ENCODE data around the gene CACNA2D3.

The CACNA2D3 gene

GRCh38 chr3:54936561-54936960 lies 814.2 kb downstream of the CACNA2D3 start:
- DNase-seq: no peak

DNA sequence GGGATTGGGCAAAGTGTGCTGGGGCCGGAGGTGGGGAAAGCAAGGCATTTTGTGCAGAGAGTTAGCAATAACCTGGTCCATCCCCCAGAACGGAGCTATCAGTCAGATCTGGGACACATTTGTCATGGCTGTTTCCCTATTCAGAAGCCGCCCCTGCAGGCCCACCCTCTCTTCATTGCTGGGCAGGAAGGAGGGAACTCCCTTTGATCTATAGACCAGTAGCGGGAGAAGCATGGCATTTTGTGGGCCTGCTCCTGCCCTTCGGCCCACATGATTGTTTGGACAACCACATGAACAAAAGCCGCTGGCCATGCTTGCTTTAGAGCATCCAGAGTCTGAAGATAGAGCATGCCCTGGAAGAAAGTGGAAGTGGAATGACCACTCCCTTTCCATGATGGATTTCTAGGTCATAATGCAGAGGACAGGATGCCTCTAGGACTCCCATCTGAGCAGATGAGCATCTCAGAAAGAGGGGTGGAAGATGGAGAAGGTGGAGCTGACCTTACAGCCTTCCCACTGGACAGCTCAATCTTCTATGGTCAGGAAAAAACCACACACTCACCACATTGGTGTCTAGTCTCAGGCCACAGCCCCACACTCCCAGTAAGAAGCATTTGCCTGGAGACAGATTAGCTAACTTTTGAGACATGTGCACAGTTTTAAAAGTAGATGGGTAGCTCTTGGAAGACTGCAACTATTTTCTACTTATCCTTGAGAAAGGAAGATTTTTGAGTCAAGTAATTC lies 817.4 kb downstream of the CACNA2D3 start:
- TF ChIP-seq GATA1 (IDR thresholded peaks at IDR 0.05; ENCODE audit: low read depth, low read length): no peak
- TF ChIP-seq POLR2A (IDR thresholded peaks at IDR 0.05; ENCODE audit: low read length): no peak
- DNase-seq: no peak

More at GRCh38 chr3:54936561-54936960, 814.2 kb downstream of the CACNA2D3 start:
- no peak for TF ChIP-seq POLR2A (IDR thresholded peaks at IDR 0.05; ENCODE audit: low read length)
- no peak for TF ChIP-seq GATA1 (IDR thresholded peaks at IDR 0.05; ENCODE audit: low read depth, low read length)

DNA sequence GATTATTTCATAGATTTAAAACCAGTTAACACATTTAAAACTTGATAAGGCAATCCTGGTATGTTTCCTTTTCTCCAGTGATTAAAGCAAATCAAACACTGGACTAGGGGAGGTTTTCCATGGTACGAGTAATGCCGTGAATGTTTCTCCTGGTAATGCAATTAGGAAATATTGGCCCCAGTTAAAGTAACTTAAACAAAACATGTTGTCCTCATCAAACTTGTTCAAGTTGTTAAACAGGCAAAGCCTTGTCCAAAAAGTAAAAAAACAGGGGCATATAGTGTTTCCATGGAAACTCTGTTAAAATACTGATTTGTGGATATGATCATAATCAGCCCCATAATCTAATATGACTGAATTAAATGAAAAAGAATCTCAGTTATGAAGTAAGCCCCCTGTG lies 818.6 kb downstream of the CACNA2D3 start:
- DNase-seq: no peak

DNA sequence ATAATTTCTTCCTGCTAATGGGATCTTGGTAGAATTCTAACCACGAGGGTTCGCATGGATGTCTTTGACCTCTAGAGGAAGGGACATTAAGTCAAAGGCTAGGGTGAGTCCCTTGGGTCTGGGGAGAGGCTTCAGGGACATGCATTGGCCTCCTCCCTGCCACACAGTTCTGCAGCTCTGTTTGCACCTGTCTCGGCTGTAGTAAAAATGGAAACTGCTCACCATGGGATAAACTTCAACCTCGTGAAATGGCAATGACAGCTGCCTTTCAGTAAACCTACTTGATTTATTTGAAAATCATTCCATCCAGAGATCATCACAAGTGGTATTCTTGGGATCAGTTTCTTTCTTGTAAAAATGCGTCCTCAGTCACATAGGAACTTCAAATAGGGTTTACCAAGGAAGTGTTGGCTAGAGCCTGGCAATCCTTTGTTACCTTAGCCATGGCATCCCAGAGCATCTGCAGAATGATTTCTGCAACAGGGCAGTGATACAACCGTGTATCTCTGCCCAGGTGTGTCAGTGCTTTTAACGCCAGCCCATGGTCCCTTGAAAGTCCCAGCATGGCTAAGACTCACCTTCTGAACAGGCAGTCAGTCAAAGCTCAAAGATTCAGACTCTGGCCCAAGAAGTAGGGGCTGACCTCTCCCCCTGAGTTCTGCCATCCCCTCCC lies 819.5 kb downstream of the CACNA2D3 start:
- no peak for TF ChIP-seq GATA1 (IDR thresholded peaks at IDR 0.05; ENCODE audit: low read depth, low read length)
- TF ChIP-seq POLR2A (IDR thresholded peaks at IDR 0.05; ENCODE audit: low read length): no peak

More for the DNA sequence above, 818.6 kb downstream of the CACNA2D3 start:
- TF ChIP-seq GATA1 (IDR thresholded peaks at IDR 0.05; ENCODE audit: low read depth, low read length) (no peak), POLR2A (IDR thresholded peaks at IDR 0.05; ENCODE audit: low read length) (no peak)

DNA sequence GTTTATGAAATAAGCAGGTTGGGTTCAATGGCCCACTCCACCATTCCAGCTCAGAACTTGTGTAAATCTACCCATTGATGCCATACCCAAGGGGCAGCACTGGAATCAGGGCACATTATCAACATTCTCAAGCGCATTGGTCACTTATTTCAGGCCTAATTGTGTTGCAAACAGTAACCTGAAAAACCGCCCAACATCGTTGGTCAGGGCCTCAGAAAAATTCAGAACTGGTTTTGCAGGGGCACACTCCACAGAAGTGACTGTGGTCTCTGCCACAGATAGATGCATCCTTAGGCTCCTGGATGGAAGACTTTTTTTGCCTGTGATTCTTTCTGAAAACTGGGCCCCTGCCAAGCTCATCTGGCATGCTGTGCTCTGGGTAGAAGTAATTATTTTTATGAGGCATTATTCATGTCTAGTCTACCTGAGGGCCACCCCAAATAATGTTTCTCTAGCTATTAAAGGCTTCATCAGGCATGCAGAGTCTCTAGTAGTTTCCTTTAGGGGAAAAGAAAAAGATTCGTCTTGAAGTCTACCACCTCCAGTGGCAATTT lies 827.2 kb downstream of the CACNA2D3 start:
- no peak for DNase-seq
- TF ChIP-seq POLR2A (IDR thresholded peaks at IDR 0.05; ENCODE audit: low read length) (no peak), GATA1 (IDR thresholded peaks at IDR 0.05; ENCODE audit: low read depth, low read length) (no peak)

More for the DNA sequence above, 819.5 kb downstream of the CACNA2D3 start:
- no peak for DNase-seq

GRCh38 chr3:54950391-54951003 lies 828.1 kb downstream of the CACNA2D3 start:
- no peak for TF ChIP-seq POLR2A (IDR thresholded peaks at IDR 0.05; ENCODE audit: low read length)
- TF ChIP-seq GATA1 (IDR thresholded peaks at IDR 0.05; ENCODE audit: low read depth, low read length): no peak
- no peak for DNase-seq

- no peak for TF ChIP-seq POLR2A (IDR thresholded peaks at IDR 0.05; ENCODE audit: low read length)
- no peak for TF ChIP-seq GATA1 (IDR thresholded peaks at IDR 0.05; ENCODE audit: low read depth, low read length)
- DNase-seq: peak in 1 of 2 experiments; percentile 2
Measured at GRCh38 chr3:54951405-54951804, 829.1 kb downstream of the CACNA2D3 start.

DNA sequence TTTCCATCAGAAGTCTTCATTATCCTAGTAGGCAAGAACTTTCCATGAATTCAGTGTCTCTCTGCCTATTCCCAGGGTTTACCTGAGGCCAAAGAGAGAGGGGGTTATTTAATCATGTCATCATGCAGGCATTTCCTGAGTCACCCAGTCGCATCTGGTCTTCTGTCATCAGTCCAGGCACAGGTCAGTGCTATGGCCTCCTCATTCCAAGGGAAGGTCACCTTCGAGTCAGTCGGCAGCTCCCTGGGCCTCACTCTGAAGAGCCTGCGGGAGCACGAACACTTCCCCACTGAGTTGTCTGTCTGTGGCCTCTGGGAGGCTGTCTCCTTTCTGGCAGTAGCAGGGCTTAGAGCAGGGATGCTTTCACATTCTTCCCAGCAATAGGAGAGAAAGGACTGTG lies 831.7 kb downstream of the CACNA2D3 start:
- DNase-seq: no peak
- no peak for TF ChIP-seq POLR2A (IDR thresholded peaks at IDR 0.05; ENCODE audit: low read length)
- no peak for TF ChIP-seq GATA1 (IDR thresholded peaks at IDR 0.05; ENCODE audit: low read depth, low read length)

DNA sequence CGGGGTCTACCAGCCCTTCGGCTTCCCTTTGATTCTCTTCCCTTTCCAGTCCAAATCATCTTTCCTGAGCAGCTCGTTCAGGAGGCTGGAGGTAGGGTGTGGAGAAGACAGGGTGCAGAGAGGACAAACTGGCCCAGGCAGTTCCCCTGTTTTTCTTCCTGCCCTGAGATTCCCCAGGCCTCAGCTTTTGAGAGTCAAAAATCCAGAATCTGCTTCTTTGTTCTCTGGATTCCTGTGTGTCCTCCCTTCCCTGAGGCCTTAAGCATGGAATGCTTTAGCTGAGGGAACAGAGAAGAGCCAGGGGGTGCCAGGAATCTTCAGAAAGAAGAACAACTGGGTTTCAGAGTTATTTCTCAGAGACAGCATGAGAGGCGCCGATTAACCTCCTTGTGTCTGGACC lies 832.2 kb downstream of the CACNA2D3 start:
- DNase-seq: no peak

GRCh38 chr3:54955496-54955895 lies 833.1 kb downstream of the CACNA2D3 start:
- TF ChIP-seq POLR2A (IDR thresholded peaks at IDR 0.05; ENCODE audit: low read length) (no peak), GATA1 (IDR thresholded peaks at IDR 0.05; ENCODE audit: low read depth, low read length) (no peak)

More for the DNA sequence above, 832.2 kb downstream of the CACNA2D3 start:
- TF ChIP-seq GATA1 (IDR thresholded peaks at IDR 0.05; ENCODE audit: low read depth, low read length): no peak
- TF ChIP-seq POLR2A (IDR thresholded peaks at IDR 0.05; ENCODE audit: low read length): no peak

DNA sequence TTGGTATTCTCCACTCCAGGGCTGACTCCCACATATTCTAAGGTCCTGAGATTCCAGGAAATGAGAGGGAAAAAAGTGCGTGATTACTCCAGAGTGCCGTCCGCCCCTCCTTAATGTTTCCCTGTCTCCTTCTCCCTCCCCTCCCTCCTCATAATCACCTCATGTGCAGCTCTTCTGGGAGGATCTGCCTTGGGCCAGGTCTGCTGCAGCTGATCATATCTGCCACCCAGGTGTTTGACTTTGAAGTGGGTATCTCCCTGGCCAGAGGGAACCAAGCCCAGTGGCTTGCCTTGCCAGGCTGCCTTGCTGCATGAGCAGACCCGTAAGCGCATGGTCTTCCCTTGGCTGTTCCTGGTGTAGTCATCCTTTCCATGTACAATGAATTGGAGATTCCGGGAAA lies 833.6 kb downstream of the CACNA2D3 start:
- TF ChIP-seq POLR2A (IDR thresholded peaks at IDR 0.05; ENCODE audit: low read length): no peak
- TF ChIP-seq GATA1 (IDR thresholded peaks at IDR 0.05; ENCODE audit: low read depth, low read length): no peak

More at GRCh38 chr3:54955496-54955895, 833.1 kb downstream of the CACNA2D3 start:
- DNase-seq: no peak

DNA sequence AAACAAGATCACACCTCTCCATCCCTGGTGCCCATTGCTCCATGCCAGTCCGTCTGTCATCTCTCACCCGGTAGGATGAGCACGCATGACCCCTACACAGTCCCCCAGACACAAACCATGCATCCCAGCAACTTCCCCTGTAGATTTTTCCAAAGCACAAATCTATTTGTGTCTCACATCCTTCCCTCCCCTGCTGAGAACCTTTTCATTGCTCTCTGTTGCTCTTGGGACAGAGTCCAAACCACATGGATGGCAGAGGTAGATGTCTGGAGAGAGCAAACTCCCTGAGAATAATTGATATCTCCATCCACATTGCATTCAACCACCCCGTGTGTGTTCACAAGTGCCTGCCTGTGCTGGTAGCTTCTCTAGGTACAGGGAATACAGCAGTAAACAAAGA lies 835.4 kb downstream of the CACNA2D3 start:
- DNase-seq: no peak
- no peak for TF ChIP-seq POLR2A (IDR thresholded peaks at IDR 0.05; ENCODE audit: low read length)
- no peak for TF ChIP-seq GATA1 (IDR thresholded peaks at IDR 0.05; ENCODE audit: low read depth, low read length)

More for the DNA sequence above, 833.6 kb downstream of the CACNA2D3 start:
- no peak for DNase-seq

GRCh38 chr3:54960082-54960481 lies 837.7 kb downstream of the CACNA2D3 start:
- TF ChIP-seq GATA1 (IDR thresholded peaks at IDR 0.05; ENCODE audit: low read depth, low read length) (no peak), POLR2A (IDR thresholded peaks at IDR 0.05; ENCODE audit: low read length) (no peak)
- DNase-seq: no peak

DNA sequence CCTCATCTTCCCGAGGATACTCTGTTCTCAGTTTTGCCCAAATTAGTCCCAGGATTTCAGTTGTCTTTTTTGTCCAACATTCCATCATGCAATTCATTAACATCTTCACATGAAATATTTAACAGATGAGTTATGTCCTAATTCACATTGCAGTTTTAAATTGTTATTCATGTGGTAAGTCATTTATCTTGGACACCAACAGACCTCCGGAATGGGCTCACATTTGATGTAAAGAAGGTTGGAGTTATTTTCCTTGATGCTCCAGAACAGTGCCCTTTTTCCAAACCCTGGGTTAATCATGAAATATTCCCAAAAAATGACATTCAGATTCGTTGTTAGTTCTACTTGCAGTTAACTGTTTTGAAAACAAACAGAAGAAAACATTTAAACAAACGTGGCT lies 838.3 kb downstream of the CACNA2D3 start:
- TF ChIP-seq POLR2A (IDR thresholded peaks at IDR 0.05; ENCODE audit: low read length): no peak
- no peak for TF ChIP-seq GATA1 (IDR thresholded peaks at IDR 0.05; ENCODE audit: low read depth, low read length)
- no peak for DNase-seq
